ENCODE data around the gene TOE1. TPM values are rescaled to one million over a fixed set of nuclear protein-coding genes. Genes with fewer than 3 reads are reported as not detected.

TOE1 gene
- total and polyA plus RNA-seq, 9 of the 15 experiments (the other 6 are each of a cell fraction or from before 2014, with no cell fraction given), result 32.1 to 85.7 (median 38.0) TPM

GRCh38 chr1:45303520-45304310 lies 36.3 kb upstream of the TOE1 start (continued):
- TF ChIP-seq, protein P1, sequence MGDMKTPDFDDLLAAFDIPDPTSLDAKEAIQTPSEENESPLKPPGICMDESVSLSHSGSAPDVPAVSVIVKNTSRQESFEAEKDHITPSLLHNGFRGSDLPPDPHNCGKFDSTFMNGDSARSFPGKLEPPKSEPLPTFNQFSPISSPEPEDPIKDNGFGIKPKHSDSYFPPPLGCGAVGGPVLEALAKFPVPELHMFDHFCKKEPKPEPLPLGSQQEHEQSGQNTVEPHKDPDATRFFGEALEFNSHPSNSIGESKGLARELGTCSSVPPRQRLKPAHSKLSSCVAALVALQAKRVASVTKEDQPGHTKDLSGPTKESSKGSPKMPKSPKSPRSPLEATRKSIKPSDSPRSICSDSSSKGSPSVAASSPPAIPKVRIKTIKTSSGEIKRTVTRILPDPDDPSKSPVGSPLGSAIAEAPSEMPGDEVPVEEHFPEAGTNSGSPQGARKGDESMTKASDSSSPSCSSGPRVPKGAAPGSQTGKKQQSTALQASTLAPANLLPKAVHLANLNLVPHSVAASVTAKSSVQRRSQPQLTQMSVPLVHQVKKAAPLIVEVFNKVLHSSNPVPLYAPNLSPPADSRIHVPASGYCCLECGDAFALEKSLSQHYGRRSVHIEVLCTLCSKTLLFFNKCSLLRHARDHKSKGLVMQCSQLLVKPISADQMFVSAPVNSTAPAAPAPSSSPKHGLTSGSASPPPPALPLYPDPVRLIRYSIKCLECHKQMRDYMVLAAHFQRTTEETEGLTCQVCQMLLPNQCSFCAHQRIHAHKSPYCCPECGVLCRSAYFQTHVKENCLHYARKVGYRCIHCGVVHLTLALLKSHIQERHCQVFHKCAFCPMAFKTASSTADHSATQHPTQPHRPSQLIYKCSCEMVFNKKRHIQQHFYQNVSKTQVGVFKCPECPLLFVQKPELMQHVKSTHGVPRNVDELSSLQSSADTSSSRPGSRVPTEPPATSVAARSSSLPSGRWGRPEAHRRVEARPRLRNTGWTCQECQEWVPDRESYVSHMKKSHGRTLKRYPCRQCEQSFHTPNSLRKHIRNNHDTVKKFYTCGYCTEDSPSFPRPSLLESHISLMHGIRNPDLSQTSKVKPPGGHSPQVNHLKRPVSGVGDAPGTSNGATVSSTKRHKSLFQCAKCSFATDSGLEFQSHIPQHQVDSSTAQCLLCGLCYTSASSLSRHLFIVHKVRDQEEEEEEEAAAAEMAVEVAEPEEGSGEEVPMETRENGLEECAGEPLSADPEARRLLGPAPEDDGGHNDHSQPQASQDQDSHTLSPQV (IDR thresholded peaks at IDR 0.05), result peak; percentile 58
- TF ChIP-seq, protein P2, sequence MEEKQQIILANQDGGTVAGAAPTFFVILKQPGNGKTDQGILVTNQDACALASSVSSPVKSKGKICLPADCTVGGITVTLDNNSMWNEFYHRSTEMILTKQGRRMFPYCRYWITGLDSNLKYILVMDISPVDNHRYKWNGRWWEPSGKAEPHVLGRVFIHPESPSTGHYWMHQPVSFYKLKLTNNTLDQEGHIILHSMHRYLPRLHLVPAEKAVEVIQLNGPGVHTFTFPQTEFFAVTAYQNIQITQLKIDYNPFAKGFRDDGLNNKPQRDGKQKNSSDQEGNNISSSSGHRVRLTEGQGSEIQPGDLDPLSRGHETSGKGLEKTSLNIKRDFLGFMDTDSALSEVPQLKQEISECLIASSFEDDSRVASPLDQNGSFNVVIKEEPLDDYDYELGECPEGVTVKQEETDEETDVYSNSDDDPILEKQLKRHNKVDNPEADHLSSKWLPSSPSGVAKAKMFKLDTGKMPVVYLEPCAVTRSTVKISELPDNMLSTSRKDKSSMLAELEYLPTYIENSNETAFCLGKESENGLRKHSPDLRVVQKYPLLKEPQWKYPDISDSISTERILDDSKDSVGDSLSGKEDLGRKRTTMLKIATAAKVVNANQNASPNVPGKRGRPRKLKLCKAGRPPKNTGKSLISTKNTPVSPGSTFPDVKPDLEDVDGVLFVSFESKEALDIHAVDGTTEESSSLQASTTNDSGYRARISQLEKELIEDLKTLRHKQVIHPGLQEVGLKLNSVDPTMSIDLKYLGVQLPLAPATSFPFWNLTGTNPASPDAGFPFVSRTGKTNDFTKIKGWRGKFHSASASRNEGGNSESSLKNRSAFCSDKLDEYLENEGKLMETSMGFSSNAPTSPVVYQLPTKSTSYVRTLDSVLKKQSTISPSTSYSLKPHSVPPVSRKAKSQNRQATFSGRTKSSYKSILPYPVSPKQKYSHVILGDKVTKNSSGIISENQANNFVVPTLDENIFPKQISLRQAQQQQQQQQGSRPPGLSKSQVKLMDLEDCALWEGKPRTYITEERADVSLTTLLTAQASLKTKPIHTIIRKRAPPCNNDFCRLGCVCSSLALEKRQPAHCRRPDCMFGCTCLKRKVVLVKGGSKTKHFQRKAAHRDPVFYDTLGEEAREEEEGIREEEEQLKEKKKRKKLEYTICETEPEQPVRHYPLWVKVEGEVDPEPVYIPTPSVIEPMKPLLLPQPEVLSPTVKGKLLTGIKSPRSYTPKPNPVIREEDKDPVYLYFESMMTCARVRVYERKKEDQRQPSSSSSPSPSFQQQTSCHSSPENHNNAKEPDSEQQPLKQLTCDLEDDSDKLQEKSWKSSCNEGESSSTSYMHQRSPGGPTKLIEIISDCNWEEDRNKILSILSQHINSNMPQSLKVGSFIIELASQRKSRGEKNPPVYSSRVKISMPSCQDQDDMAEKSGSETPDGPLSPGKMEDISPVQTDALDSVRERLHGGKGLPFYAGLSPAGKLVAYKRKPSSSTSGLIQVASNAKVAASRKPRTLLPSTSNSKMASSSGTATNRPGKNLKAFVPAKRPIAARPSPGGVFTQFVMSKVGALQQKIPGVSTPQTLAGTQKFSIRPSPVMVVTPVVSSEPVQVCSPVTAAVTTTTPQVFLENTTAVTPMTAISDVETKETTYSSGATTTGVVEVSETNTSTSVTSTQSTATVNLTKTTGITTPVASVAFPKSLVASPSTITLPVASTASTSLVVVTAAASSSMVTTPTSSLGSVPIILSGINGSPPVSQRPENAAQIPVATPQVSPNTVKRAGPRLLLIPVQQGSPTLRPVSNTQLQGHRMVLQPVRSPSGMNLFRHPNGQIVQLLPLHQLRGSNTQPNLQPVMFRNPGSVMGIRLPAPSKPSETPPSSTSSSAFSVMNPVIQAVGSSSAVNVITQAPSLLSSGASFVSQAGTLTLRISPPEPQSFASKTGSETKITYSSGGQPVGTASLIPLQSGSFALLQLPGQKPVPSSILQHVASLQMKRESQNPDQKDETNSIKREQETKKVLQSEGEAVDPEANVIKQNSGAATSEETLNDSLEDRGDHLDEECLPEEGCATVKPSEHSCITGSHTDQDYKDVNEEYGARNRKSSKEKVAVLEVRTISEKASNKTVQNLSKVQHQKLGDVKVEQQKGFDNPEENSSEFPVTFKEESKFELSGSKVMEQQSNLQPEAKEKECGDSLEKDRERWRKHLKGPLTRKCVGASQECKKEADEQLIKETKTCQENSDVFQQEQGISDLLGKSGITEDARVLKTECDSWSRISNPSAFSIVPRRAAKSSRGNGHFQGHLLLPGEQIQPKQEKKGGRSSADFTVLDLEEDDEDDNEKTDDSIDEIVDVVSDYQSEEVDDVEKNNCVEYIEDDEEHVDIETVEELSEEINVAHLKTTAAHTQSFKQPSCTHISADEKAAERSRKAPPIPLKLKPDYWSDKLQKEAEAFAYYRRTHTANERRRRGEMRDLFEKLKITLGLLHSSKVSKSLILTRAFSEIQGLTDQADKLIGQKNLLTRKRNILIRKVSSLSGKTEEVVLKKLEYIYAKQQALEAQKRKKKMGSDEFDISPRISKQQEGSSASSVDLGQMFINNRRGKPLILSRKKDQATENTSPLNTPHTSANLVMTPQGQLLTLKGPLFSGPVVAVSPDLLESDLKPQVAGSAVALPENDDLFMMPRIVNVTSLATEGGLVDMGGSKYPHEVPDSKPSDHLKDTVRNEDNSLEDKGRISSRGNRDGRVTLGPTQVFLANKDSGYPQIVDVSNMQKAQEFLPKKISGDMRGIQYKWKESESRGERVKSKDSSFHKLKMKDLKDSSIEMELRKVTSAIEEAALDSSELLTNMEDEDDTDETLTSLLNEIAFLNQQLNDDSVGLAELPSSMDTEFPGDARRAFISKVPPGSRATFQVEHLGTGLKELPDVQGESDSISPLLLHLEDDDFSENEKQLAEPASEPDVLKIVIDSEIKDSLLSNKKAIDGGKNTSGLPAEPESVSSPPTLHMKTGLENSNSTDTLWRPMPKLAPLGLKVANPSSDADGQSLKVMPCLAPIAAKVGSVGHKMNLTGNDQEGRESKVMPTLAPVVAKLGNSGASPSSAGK (IDR thresholded peaks at IDR 0.05), result peak; percentile 48
- TF ChIP-seq, protein P3, sequence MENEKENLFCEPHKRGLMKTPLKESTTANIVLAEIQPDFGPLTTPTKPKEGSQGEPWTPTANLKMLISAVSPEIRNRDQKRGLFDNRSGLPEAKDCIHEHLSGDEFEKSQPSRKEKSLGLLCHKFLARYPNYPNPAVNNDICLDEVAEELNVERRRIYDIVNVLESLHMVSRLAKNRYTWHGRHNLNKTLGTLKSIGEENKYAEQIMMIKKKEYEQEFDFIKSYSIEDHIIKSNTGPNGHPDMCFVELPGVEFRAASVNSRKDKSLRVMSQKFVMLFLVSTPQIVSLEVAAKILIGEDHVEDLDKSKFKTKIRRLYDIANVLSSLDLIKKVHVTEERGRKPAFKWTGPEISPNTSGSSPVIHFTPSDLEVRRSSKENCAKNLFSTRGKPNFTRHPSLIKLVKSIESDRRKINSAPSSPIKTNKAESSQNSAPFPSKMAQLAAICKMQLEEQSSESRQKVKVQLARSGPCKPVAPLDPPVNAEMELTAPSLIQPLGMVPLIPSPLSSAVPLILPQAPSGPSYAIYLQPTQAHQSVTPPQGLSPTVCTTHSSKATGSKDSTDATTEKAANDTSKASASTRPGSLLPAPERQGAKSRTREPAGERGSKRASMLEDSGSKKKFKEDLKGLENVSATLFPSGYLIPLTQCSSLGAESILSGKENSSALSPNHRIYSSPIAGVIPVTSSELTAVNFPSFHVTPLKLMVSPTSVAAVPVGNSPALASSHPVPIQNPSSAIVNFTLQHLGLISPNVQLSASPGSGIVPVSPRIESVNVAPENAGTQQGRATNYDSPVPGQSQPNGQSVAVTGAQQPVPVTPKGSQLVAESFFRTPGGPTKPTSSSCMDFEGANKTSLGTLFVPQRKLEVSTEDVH (IDR thresholded peaks at IDR 0.05; ENCODE audit: low read depth, partially characterized antibody), result peak; percentile 72
- TF ChIP-seq TARDBP (IDR thresholded peaks at IDR 0.05) (0 out of 2 replicates have a peak, but pooled peaks have one; percentile 54), NCOA1 (IDR thresholded peaks at IDR 0.05; ENCODE audit: low read depth) (no peak; the same call in none of the 2 replicates), ZNF589 (CRISPR knock-in tag; IDR thresholded peaks at IDR 0.05; ENCODE audit: low read depth) (no peak), RBM14 (IDR thresholded peaks at IDR 0.05; ENCODE audit: borderline replicate concordance, insufficient read depth, low read depth, low read length) (no peak), RFX5 (IDR thresholded peaks at IDR 0.05; ENCODE audit: low read depth, low read length) (no peak)

Measured in K562 (cell line).